ENCODE data around the gene BEND2. TPM values are rescaled to one million over a fixed set of nuclear protein-coding genes. Genes with fewer than 3 reads are reported as not detected.
"Not testable (repeated sequence)": the region's sequence is repeated elsewhere in the genome, so short reads cannot be mapped to it uniquely, and the experiment has no call there.

The BEND2 gene
- total RNA-seq (2022) (not detected in 2 replicates), Bru-seq, nascent RNA (percentile 5 among the genes with signal in this experiment), BruChase-seq, experiment 1, labeled RNA remaining after a 2-hour chase (percentile 1 among the genes with signal in this experiment), BruChase-seq, experiment 2, labeled RNA remaining after a 6-hour chase (percentile 3 among the genes with signal in this experiment)
- long read RNA-seq = 0 reads

GRCh38 chrX:18220786-18221185, at the start of gene BEND2:
BEND2 (minus strand) TSS chrX:18220886; CDS start chrX:18220750, 136 bp downstream.
- no peak within 1 kb of the TSS for H3K4me3 Mint-ChIP-seq (ENCODE audit: unreplicated experiment)
- no TSS peak for BruUV-seq (replicated peaks)

GRCh38 chrX:18255059-18255458, 34.4 kb upstream of the BEND2 start:
- no peak for TF ChIP-seq CTCF (IDR thresholded peaks at IDR 0.05; ENCODE audit: insufficient read depth in 1 of 2, low read depth in 1 of 2, low read length in 1 of 2, severe bottlenecking in 1 of 2, unreplicated experiment in 1 of 2)
- H3K27ac Mint-ChIP-seq (ENCODE audit: unreplicated experiment) = no peak overlapping the region
- no peaks in the 10 kb centered on the region for H3K4me1 Mint-ChIP-seq (ENCODE audit: low read depth, unreplicated experiment)
- no peak overlapping the region for H3K4me3 Mint-ChIP-seq (ENCODE audit: unreplicated experiment)
- intact Hi-C loops (cut with micrococcal nuclease; ENCODE audit: unreplicated experiment) = no loop called here
- BruUV-seq (replicated peaks) = no TSS peak
- Histone ChIP-seq H3K36me3 (ENCODE audit: control insufficient read depth, insufficient read depth, low read length) (no peaks in the 10 kb centered on the region), H3K9me3 (no peaks in the 10 kb centered on the region), H3K27me3 (replicated peaks; ENCODE audit: control insufficient read depth, insufficient read depth, low read length) (no peaks in the 10 kb centered on the region), H3K4me1 (no peaks in the 10 kb centered on the region), H3K4me3 (ENCODE audit: low read depth, low read length) (no peak overlapping the region)
- DNase-seq = no peak
- CTCF ChIA-PET = no interaction called here
- peaks cover 14% of the 10 kb centered on the region for H3K36me3 Mint-ChIP-seq (ENCODE audit: insufficient read depth, unreplicated experiment)
- POLR2A ChIA-PET = no interaction called here
- no peaks in the 10 kb centered on the region for H3K27me3 Mint-ChIP-seq (ENCODE audit: insufficient read depth, unreplicated experiment)
- no peaks in the 10 kb centered on the region for H3K9me3 Mint-ChIP-seq (ENCODE audit: unreplicated experiment)

More at GRCh38 chrX:18220786-18221185, at the start of gene BEND2:
- no peak for TF ChIP-seq CTCF (IDR thresholded peaks at IDR 0.05; ENCODE audit: insufficient read depth in 1 of 2, low read depth in 1 of 2, low read length in 1 of 2, severe bottlenecking in 1 of 2, unreplicated experiment in 1 of 2)
- no peaks in the 10 kb centered on the region for H3K9me3 Mint-ChIP-seq (ENCODE audit: unreplicated experiment)
- no peak for DNase-seq
- Histone ChIP-seq H3K4me1 (no peaks in the 10 kb centered on the region), H3K4me3 (ENCODE audit: low read depth, low read length) (no peak within 1 kb of the TSS), H3K9me3 (no peaks in the 10 kb centered on the region), H3K36me3 (ENCODE audit: control insufficient read depth, insufficient read depth, low read length) (no peaks in the 10 kb centered on the region), H3K27me3 (replicated peaks; ENCODE audit: control insufficient read depth, insufficient read depth, low read length) (no peaks in the 10 kb centered on the region)
- H3K27me3 Mint-ChIP-seq (ENCODE audit: insufficient read depth, unreplicated experiment) = no peaks in the 10 kb centered on the region
- intact Hi-C loops (cut with micrococcal nuclease; ENCODE audit: unreplicated experiment) = no loop called here
- H3K36me3 Mint-ChIP-seq (ENCODE audit: insufficient read depth, unreplicated experiment) = no peaks in the 10 kb centered on the region
- no peaks in the 10 kb centered on the region for H3K4me1 Mint-ChIP-seq (ENCODE audit: low read depth, unreplicated experiment)
- no peak within 1 kb of the TSS for H3K27ac Mint-ChIP-seq (ENCODE audit: unreplicated experiment)
- CTCF ChIA-PET = no interaction called here
- POLR2A ChIA-PET = no interaction called here

- Histone ChIP-seq H3K27me3 (replicated peaks; ENCODE audit: control insufficient read depth, insufficient read depth, low read length) (no peaks in the 10 kb centered on the region), H3K4me3 (ENCODE audit: low read depth, low read length) (no peak overlapping the region), H3K36me3 (ENCODE audit: control insufficient read depth, insufficient read depth, low read length) (no peaks in the 10 kb centered on the region), H3K9me3 (no peaks in the 10 kb centered on the region), H3K4me1 (no peaks in the 10 kb centered on the region)
- Mint-ChIP-seq H3K9me3 (ENCODE audit: unreplicated experiment) (no peaks in the 10 kb centered on the region), H3K36me3 (ENCODE audit: insufficient read depth, unreplicated experiment) (peaks cover 14% of the 10 kb centered on the region), H3K4me1 (ENCODE audit: low read depth, unreplicated experiment) (no peaks in the 10 kb centered on the region), H3K4me3 (ENCODE audit: unreplicated experiment) (no peak overlapping the region), H3K27me3 (ENCODE audit: insufficient read depth, unreplicated experiment) (no peaks in the 10 kb centered on the region), H3K27ac (ENCODE audit: unreplicated experiment) (no peak overlapping the region)
- BruUV-seq (replicated peaks) = no TSS peak
- ChIA-PET POLR2A (no interaction called here), CTCF (no interaction called here)
- no peak for TF ChIP-seq CTCF (IDR thresholded peaks at IDR 0.05; ENCODE audit: insufficient read depth in 1 of 2, low read depth in 1 of 2, low read length in 1 of 2, severe bottlenecking in 1 of 2, unreplicated experiment in 1 of 2)
- DNase-seq = no peak
- intact Hi-C loops (cut with micrococcal nuclease; ENCODE audit: unreplicated experiment) = no loop called here
Observed at GRCh38 chrX:18252644-18253359, 32.1 kb upstream of the BEND2 start.

GRCh38 chrX:18229646-18230045, 9.0 kb upstream of the BEND2 start:
- H3K9me3 ChIP-seq; H3K27me3 Mint-ChIP-seq (ENCODE audit: insufficient read depth, unreplicated experiment); POLR2A ChIA-PET; H3K4me1 Mint-ChIP-seq (ENCODE audit: low read depth, unreplicated experiment); DNase-seq; intact Hi-C loops (cut with micrococcal nuclease; ENCODE audit: unreplicated experiment); CTCF ChIA-PET; H3K27me3 ChIP-seq (replicated peaks; ENCODE audit: control insufficient read depth, insufficient read depth, low read length); H3K4me3 Mint-ChIP-seq (ENCODE audit: unreplicated experiment); H3K9me3 Mint-ChIP-seq (ENCODE audit: unreplicated experiment); H3K4me3 ChIP-seq (ENCODE audit: low read depth, low read length); H3K36me3 Mint-ChIP-seq (ENCODE audit: insufficient read depth, unreplicated experiment); BruUV-seq (replicated peaks); H3K27ac Mint-ChIP-seq (ENCODE audit: unreplicated experiment); H3K4me1 ChIP-seq; H3K36me3 ChIP-seq (ENCODE audit: control insufficient read depth, insufficient read depth, low read length): not testable (repeated sequence)
